Measurements from ENCODE around the gene RGS12. TPM values are rescaled to one million over a fixed set of nuclear protein-coding genes. Genes with fewer than 3 reads are reported as not detected.
A peak's percentile ranks its signal among the peaks of the same experiment; 100 is the strongest.

The RGS12 gene
- total RNA-seq, 1 donor from 2014 or later: 21.9 TPM

DNA sequence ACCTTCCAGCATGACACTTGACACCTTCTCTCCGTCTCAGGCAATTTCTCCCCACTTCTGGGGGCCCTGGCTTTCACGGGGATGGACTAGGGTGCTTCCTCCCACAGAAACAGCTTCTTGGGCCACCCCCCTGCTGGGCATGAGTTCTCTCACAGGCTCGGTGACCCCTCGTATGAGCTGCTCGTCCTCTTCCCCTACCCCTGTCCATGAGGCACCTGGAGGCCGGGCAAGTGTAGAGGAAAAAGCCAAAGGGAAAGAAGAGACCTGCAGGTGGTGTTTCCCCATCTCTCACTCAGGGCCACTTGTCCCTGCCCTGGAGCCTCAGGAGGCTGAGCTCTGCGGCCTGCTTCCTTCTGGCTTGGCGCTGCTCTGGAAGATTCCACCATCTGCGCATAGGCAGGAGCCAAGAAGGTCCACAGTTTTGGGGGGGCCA, 1.9 kb upstream of the RGS12 start:
- Histone ChIP-seq H3K9ac (ENCODE audit: low read length) (no peak overlapping the region), H2AFZ (ENCODE audit: low read depth, low read length) (no peak overlapping the region), H3K36me3 (ENCODE audit: insufficient read depth, low read length) (no peaks in the 10 kb centered on the region), H3K4me2 (ENCODE audit: low read length) (no peak overlapping the region), H3K79me2 (ENCODE audit: insufficient read depth, low read length) (peaks cover 24% of the 10 kb centered on the region), H3K9me3 (ENCODE audit: insufficient read depth, low read depth, low read length) (no peaks in the 10 kb centered on the region), H3K4me1 (ENCODE audit: insufficient read depth, low read length) (peaks cover 22% of the 10 kb centered on the region), H4K20me1 (ENCODE audit: insufficient read depth, low read length) (peaks cover 15% of the 10 kb centered on the region), H3K4me3 (ENCODE audit: insufficient read depth, low read depth, low read length) (no peak overlapping the region), H3K27me3 (ENCODE audit: insufficient read depth, low read length) (peaks cover 5% of the 10 kb centered on the region), H3K27ac (ENCODE audit: low read depth, low read length) (no peak overlapping the region)
- Mint-ChIP-seq H3K4me3 (ENCODE audit: unreplicated experiment) (no peak overlapping the region), H3K27ac (ENCODE audit: unreplicated experiment) (no peak overlapping the region), H3K9me3 (ENCODE audit: unreplicated experiment) (no peaks in the 10 kb centered on the region), H3K4me1 (ENCODE audit: low read depth, unreplicated experiment) (peaks cover 5% of the 10 kb centered on the region), H3K36me3 (ENCODE audit: low read depth, unreplicated experiment) (no peaks in the 10 kb centered on the region), H3K27me3 (ENCODE audit: low read depth, unreplicated experiment) (peaks cover 15% of the 10 kb centered on the region)
- no peak for TF ChIP-seq EZH2 (IDR thresholded peaks at IDR 0.05; ENCODE audit: insufficient read depth, low read length)
- TF ChIP-seq, protein P1, sequence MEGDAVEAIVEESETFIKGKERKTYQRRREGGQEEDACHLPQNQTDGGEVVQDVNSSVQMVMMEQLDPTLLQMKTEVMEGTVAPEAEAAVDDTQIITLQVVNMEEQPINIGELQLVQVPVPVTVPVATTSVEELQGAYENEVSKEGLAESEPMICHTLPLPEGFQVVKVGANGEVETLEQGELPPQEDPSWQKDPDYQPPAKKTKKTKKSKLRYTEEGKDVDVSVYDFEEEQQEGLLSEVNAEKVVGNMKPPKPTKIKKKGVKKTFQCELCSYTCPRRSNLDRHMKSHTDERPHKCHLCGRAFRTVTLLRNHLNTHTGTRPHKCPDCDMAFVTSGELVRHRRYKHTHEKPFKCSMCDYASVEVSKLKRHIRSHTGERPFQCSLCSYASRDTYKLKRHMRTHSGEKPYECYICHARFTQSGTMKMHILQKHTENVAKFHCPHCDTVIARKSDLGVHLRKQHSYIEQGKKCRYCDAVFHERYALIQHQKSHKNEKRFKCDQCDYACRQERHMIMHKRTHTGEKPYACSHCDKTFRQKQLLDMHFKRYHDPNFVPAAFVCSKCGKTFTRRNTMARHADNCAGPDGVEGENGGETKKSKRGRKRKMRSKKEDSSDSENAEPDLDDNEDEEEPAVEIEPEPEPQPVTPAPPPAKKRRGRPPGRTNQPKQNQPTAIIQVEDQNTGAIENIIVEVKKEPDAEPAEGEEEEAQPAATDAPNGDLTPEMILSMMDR (IDR thresholded peaks at IDR 0.05; ENCODE audit: insufficient read depth, low read depth, low read length): no peak
- DNase-seq (ENCODE audit: low read depth) (no peak), FAIRE-seq (no peak)

GRCh38 chr4:3291411-3291968, 1.3 kb upstream of the RGS12 start:
- no peak for FAIRE-seq
- H3K4me1 ChIP-seq (ENCODE audit: insufficient read depth, low read length): peaks cover 16% of the 10 kb centered on the region
- peak overlapping the region; percentile 89 for H3K9ac ChIP-seq (ENCODE audit: low read length)
- Mint-ChIP-seq H3K27me3 (ENCODE audit: low read depth, unreplicated experiment) (peaks cover 15% of the 10 kb centered on the region), H3K4me3 (ENCODE audit: unreplicated experiment) (peak overlapping the region; percentile 90), H3K9me3 (ENCODE audit: unreplicated experiment) (no peaks in the 10 kb centered on the region), H3K36me3 (ENCODE audit: low read depth, unreplicated experiment) (peaks cover 2% of the 10 kb centered on the region), H3K4me1 (ENCODE audit: low read depth, unreplicated experiment) (peaks cover 5% of the 10 kb centered on the region), H3K27ac (ENCODE audit: unreplicated experiment) (peak overlapping the region; percentile 36)
- H4K20me1 ChIP-seq (ENCODE audit: insufficient read depth, low read length): peaks cover 21% of the 10 kb centered on the region
- peak overlapping the region; percentile 96 for H3K4me2 ChIP-seq (ENCODE audit: low read length)
- H3K27me3 ChIP-seq (ENCODE audit: insufficient read depth, low read length): peaks cover 5% of the 10 kb centered on the region
- no peaks in the 10 kb centered on the region for H3K9me3 ChIP-seq (ENCODE audit: insufficient read depth, low read depth, low read length)
- no peak for TF ChIP-seq EZH2 (IDR thresholded peaks at IDR 0.05; ENCODE audit: insufficient read depth, low read length)
- TF ChIP-seq, protein P1 (IDR thresholded peaks at IDR 0.05; ENCODE audit: insufficient read depth, low read depth, low read length): no peak
- no peak overlapping the region for H3K27ac ChIP-seq (ENCODE audit: low read depth, low read length)
- H3K4me3 ChIP-seq (ENCODE audit: insufficient read depth, low read depth, low read length): peak overlapping the region; percentile 78
- no peaks in the 10 kb centered on the region for H3K36me3 ChIP-seq (ENCODE audit: insufficient read depth, low read length)
- peak overlapping the region; percentile 99 for H2AFZ ChIP-seq (ENCODE audit: low read depth, low read length)
- peaks cover 30% of the 10 kb centered on the region for H3K79me2 ChIP-seq (ENCODE audit: insufficient read depth, low read length)
- no peak for DNase-seq (ENCODE audit: low read depth)

GRCh38 chr4:3291969-3292570, 751 bp upstream of the RGS12 start:
- H3K27ac ChIP-seq (ENCODE audit: low read depth, low read length): peak overlapping the region; percentile 56
- H3K4me1 ChIP-seq (ENCODE audit: insufficient read depth, low read length): peaks cover 16% of the 10 kb centered on the region
- peak overlapping the region; percentile 96 for H3K4me2 ChIP-seq (ENCODE audit: low read length)
- peak overlapping the region; percentile 78 for H3K4me3 ChIP-seq (ENCODE audit: insufficient read depth, low read depth, low read length)
- FAIRE-seq (no peak), DNase-seq (ENCODE audit: low read depth) (peak; percentile 11)
- H3K36me3 ChIP-seq (ENCODE audit: insufficient read depth, low read length): no peaks in the 10 kb centered on the region
- H3K9me3 ChIP-seq (ENCODE audit: insufficient read depth, low read depth, low read length): no peaks in the 10 kb centered on the region
- H3K9ac ChIP-seq (ENCODE audit: low read length): peak overlapping the region; percentile 89
- peaks cover 36% of the 10 kb centered on the region for H3K79me2 ChIP-seq (ENCODE audit: insufficient read depth, low read length)
- H3K36me3 Mint-ChIP-seq (ENCODE audit: low read depth, unreplicated experiment): peaks cover 3% of the 10 kb centered on the region
- H3K4me3 Mint-ChIP-seq (ENCODE audit: unreplicated experiment): peak overlapping the region; percentile 90
- peaks cover 27% of the 10 kb centered on the region for H4K20me1 ChIP-seq (ENCODE audit: insufficient read depth, low read length)
- H3K27ac Mint-ChIP-seq (ENCODE audit: unreplicated experiment): peak overlapping the region; percentile 36
- H2AFZ ChIP-seq (ENCODE audit: low read depth, low read length): peak overlapping the region; percentile 99
- H3K27me3 Mint-ChIP-seq (ENCODE audit: low read depth, unreplicated experiment): peaks cover 12% of the 10 kb centered on the region
- H3K4me1 Mint-ChIP-seq (ENCODE audit: low read depth, unreplicated experiment): peaks cover 5% of the 10 kb centered on the region
- peaks cover 4% of the 10 kb centered on the region for H3K27me3 ChIP-seq (ENCODE audit: insufficient read depth, low read length)
- no peak for TF ChIP-seq EZH2 (IDR thresholded peaks at IDR 0.05; ENCODE audit: insufficient read depth, low read length)
- TF ChIP-seq, protein P1 (IDR thresholded peaks at IDR 0.05; ENCODE audit: insufficient read depth, low read depth, low read length): no peak
- H3K9me3 Mint-ChIP-seq (ENCODE audit: unreplicated experiment): no peaks in the 10 kb centered on the region
